H1 (cell line): ENCODE measurements around the gene HLX.

Experiments
- ATF2 ChIP-seq: IDR thresholded peaks from 2 replicates; pipeline ENCODE4 v1.6.1; 2012; ENCODE audit warnings: low read length, inconsistent platforms
- ATF3 ChIP-seq: IDR thresholded peaks from 2 replicates; pipeline ENCODE4 v1.6.1; 2011; ENCODE audit warnings: low read depth, mild to moderate bottlenecking, low read length; ENCODE audit not compliant: insufficient read depth
- CEBPB ChIP-seq: IDR thresholded peaks from 2 replicates; pipeline ENCODE4 v1.6.1; 2012; ENCODE audit warnings: low read depth, low read length
- CTCF ChIP-seq, 3 experiments: IDR thresholded peaks; 1 replicate in 2 of 3; 2 replicates in 1 of 3; pipeline versions ENCODE4 v1.5.1 to v1.6.1; 2011; ENCODE audit warnings: low read length in 3 of 3, mild to moderate bottlenecking in 3 of 3, inconsistent platforms in 2 of 3, low read depth in 1 of 3, moderate library complexity in 1 of 3; ENCODE audit not compliant: insufficient read depth in 1 of 3; ENCODE audit errors: control extremely low read depth in 1 of 3
- JUN ChIP-seq: IDR thresholded peaks from 2 replicates; pipeline ENCODE4 v1.6.1; 2011; ENCODE audit warnings: low read depth, mild to moderate bottlenecking, improper control_type of control experiment, low read length
- KDM1A ChIP-seq: fragments of 200-600, 300-600 bp; sonication (generic); IDR thresholded peaks from 2 replicates; pipeline ENCODE4 v1.7.1; 2016; ENCODE audit warnings: mild to moderate bottlenecking, low read length, borderline replicate concordance
- MAX ChIP-seq: IDR thresholded peaks from 2 replicates; pipeline ENCODE4 v1.6.1; 2012; ENCODE audit warnings: inconsistent platforms
- POLR2AphosphoS5 ChIP-seq: IDR thresholded peaks from 2 replicates; pipeline ENCODE4 v1.6.1; 2011; ENCODE audit warnings: low read depth, low read length
- SIN3A ChIP-seq, 2 experiments: IDR thresholded peaks in 1 of 2; conservative IDR thresholded peaks in 1 of 2; 2 replicates each; pipeline ENCODE4 v1.6.1; 2011 to 2012; ENCODE audit warnings: low read length in 2 of 2, improper control_type of control experiment in 1 of 2, low read depth in 1 of 2, mild to moderate bottlenecking in 1 of 2
- TAF1 ChIP-seq: IDR thresholded peaks from 2 replicates; pipeline ENCODE4 v1.6.1; 2011; ENCODE audit warnings: mild to moderate bottlenecking, low read depth, low read length

GRCh38 chr1:220915954-220916353, 36.7 kb downstream of the HLX start:
- TF ChIP-seq CTCF (IDR thresholded peaks at IDR 0.05; ENCODE audit: control extremely low read depth in 1 of 3, insufficient read depth in 1 of 3, low read depth in 1 of 3, low read length in 3 of 3) (no peak), SIN3A (conservative IDR thresholded peaks at IDR 0.05 in 1 of 2, IDR thresholded peaks at IDR 0.05 in 1 of 2; ENCODE audit: low read depth in 1 of 2, low read length in 2 of 2) (no peak), POLR2AphosphoS5 (no peak), MAX (no peak), CEBPB (no peak), ATF2 (no peak), KDM1A (no peak), JUN (no peak), TAF1 (no peak), ATF3 (no peak)
